HL-60/S4 treated with retinoic acid at 250 ng/mL for 4 days and 3 days (cell line): ENCODE measurements around the gene FBN3.
"Not testable (repeated sequence)": the region's sequence is repeated elsewhere in the genome, so short reads cannot be mapped to it uniquely, and the experiment has no call there.

Experiments used
- in situ Hi-C: fragments of 300-500 bp; cut with MboI; formaldehyde crosslinking; loops from 2 replicates; pipeline ENCODE4 v1.7.0; 2022; ENCODE audit warnings: low sequenced_read_pairs

FBN3 gene

DNA sequence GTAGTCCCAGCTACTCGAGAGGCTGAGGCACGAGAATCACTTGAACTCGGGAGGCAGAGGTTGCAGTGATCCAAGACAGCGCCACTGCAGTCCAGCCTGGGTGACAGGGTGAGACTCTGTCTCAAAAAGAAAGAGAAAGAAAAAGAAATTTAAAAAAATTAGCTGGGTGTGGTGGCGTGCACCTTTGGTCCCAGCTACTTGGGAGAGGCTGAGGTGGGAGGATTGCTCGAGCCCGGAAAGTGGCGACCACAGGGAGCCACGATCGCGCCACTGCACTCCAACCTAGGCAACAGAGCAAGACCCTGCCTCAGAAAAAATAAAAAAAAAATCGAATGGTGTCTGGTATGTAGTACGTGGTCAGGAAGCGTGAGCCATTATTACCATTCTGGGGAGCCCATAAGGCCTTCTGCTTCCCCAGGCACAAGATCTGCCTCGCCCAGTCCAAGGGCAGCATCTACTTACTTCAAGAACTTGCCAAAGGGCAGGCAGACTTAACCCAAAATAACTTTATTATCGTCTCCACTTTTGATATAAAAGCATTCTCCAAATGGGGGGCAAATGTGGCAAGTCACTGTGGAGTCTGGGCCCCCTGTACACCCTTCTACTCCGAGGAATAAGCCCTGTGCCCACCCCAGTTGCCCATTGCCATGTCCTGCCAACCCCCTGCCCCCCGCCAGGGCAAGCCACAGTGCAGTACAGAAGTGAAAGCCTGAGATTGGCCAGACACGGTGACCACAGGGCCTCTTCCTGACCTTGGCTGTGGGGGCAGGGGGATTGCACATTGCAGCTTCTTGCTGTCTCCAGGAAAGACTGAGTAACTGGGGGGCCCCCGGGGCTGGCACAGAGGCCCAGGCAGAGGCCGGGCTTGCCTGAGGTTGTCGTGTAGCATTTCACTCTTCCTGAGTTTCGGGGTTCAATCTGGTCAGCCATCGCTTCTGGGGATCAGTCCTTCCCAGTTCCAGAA, 84.2 kb downstream of the FBN3 start:
- in situ Hi-C loops, result no loop called here

- in situ Hi-C loops, result no loop called here
Observed at GRCh38 chr19:8057545-8058270, 91.7 kb downstream of the FBN3 start.

DNA sequence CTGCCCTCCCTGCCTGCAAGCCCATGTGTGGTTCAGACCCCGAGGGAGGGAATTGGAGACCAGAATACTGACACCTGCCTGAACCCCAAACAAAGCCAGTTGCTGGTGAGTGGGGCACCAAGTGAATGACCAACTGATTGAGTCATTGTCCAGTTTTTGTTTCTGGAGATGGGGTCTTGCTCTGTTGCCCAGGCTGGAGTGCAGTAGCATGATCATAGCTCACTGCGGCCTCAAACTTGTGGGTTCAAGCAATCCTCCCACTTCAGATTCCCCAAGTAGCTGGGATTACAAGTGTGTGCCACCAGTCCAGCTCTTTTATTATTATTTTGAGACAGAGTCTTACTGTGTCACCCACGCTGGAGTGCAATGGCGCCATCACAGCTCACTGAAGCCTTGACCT, 92.9 kb downstream of the FBN3 start:
- in situ Hi-C loops, result no loop called here

- in situ Hi-C loops, result no loop called here
Observed at GRCh38 chr19:8054169-8054568, 95.2 kb downstream of the FBN3 start.

DNA sequence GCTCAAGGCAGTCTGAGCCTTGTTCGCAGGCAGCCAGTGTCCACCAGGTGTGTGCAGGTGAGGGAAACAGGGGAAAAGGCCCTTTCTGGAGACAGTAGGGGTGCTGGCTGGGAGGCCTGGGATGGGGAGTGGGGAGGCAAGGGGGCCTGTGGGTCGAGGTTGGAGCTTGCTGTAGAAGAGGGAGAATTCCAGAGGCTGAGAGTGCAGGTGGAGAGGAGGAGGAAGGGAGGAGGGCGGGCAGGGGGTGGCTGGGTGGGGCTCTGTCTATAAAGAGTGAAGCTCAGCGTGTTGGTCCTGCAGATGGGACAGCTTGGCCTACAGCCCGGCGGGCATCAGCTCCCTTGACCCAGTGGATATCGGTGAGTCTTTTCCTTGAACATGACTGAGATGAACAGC, 96.9 kb downstream of the FBN3 start, which contains the start of gene CCL25:
CCL25 (plus strand) TSS at position 297 of the 396 bp plus-strand sequence. CDS start 290 bp downstream, outside the sequence.
- in situ Hi-C loops, result no loop called here

DNA sequence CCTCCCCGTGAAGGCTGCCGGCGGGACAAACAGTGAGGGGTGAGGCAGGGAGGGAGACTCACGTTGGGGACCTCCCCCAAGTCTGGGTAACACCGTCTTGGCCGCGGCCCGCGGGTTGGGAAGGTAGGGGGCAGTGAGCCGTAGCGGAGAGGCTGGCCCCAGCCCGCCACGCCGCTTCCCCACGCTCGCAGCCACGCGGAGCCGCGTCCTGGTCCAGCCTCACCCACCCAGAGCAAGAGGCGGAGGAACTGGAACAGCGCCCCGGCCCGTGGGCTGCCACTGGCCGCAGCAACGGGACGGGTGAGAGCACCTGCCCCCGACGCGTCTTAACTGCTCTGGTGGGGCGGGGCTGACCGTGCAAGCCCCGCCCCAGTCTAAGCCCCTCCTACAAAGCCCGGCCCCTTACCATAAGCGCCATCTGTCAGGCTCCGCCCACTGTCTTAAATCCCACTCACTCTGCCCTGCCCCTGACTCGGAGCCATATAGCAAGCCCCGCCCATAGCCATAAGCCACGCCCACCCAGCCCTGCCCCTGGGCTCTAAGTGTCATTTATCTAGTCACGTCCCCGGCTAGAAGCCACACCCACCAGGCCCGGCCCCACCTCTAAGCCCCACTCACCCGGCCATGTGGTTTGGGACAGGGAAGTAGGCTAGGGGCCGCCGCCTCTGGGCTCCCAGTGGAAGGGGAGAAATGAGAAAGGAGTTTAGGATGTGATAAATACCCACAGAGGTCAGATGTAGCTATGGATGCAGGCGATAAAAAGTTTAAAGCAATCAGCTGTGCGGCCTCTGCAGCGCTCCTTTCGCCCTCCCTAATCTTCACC, 98.9 kb downstream of the FBN3 start:
- in situ Hi-C loops, result no loop called here

DNA sequence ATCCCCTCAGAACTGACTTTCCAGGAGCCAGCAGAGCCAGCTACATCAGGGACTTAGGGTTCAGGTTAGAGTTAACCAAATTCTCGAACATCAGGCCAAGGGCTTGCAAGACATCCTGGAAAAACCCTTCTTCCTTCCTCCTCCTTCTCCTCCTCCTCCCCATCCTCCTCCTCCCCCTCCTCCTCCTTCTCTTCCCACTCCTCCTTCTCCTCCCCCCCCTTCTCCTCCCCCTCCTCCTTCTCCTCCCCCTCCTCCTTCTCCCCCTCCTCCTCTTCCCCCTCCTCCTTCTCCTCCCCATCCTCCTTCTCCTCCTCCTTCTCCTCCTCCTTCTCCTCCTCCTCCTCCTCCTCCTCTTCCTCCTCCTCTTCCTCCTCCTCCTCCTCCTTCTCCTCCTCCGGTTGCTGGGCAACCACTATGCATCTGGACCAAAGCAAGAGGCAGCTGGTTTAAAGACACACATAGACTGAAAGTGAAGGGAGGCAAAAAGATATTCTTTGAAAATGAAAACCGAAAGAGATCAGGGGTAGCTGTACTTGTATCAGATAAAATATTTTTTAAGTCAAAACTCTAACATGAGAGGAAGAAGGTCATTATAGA, 102.7 kb downstream of the FBN3 start:
- in situ Hi-C loops, result no loop called here

GRCh38 chr19:8045872-8046568, 103.4 kb downstream of the FBN3 start:
- in situ Hi-C loops, result no loop called here

GRCh38 chr19:8044018-8044417, 105.4 kb downstream of the FBN3 start:
- in situ Hi-C loops, result no loop called here

DNA sequence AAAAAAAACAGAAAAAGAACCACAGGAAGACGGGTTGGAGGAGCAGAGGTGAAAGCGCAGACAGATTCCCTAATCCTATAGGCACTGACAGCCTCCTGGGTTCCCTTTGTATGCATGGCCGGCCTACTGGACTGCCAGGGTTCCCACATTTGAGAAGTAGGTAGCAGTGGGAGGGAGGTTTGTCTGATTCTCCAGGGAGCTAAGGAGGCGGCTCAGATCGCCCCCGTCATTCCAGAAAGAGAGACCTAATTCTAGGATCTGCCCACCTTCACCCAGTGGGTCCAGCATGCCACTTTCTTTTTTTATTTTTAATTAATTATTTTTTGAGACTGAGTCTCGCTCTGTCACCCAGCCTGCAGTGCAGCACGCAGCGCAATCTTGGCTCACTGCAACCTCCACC, 106.5 kb downstream of the FBN3 start:
- in situ Hi-C loops, result no loop called here

DNA sequence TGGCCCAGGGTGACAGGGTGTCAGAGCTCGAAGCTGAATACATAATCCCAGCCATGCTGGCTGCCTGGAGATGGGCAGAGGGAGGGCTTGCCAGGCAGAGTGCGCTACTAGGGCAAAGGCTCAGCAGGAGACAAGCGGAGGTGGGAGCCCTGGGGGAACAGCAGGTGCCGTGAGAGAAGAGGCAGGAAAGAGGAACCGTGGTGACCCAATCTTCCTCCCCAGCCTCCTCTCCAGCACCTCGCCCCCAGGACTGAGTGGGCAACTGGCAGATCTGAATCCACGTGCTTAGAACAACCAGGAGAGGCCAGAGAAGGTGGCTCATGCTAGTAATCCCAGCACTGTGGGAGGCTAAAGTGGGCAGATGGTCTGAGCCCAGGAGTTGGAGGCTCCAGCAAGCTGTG, 107.9 kb downstream of the FBN3 start:
- in situ Hi-C loops, result no loop called here

- in situ Hi-C loops, result no loop called here
Observed at GRCh38 chr19:8039231-8039630, 110.2 kb downstream of the FBN3 start.

GRCh38 chr19:8038815-8039214, 110.6 kb downstream of the FBN3 start:
- in situ Hi-C loops, result no loop called here

GRCh38 chr19:8036434-8037099, 112.8 kb downstream of the FBN3 start:
- in situ Hi-C loops, result no loop called here

- in situ Hi-C loops, result no loop called here
Observed at GRCh38 chr19:8034178-8034525, 115.2 kb downstream of the FBN3 start.

DNA sequence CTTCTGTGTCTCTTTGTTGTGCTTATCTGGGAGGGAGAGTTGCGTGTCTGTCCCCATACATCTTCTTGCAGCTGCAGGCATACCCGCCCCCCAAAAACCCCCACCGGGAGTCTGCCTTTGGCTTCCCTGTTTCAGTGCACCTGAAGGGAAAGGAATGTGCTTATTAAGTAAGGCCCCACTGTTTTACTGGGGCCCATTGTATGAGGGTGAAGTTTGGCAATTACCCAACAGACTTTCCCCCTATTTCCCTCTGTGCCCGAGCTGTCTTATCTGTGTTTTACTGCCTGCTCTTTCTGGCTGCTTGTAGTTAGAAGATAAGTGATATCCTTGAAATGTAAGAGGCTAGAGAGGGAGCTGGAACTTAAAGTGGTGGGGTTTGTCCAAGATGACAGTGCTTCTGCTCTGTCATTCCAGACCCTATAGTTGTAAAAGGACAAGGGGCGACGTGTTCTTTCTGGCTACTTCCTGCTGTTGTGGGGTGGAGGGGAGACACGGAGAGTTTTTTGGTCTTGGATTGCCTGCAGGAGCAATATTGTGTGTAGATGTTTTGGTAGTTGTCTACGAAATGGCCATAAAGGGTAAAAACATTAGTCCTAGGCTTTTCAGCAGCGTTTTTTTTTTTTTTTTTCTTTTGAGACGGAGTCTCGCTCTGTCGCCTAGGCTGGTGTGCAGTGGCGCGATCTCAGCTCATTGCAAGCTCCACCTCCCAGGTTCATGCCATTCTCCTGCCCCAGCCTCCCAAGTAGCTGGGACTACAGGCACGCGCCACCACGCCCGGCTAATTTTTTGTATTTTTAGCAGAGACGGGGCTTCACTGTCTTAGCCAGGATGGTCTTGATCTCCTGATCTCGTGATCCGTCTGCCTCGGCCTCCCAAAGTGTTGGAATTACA, 115.9 kb downstream of the FBN3 start:
- in situ Hi-C loops, result not testable (repeated sequence)

- in situ Hi-C loops, result no loop called here
Observed at GRCh38 chr19:8030960-8031359, 118.4 kb downstream of the FBN3 start.

- in situ Hi-C loops, result no loop called here
Observed at GRCh38 chr19:8028951-8029491, 120.4 kb downstream of the FBN3 start.
